ENCODE results near the gene MOB3A.

DNA sequence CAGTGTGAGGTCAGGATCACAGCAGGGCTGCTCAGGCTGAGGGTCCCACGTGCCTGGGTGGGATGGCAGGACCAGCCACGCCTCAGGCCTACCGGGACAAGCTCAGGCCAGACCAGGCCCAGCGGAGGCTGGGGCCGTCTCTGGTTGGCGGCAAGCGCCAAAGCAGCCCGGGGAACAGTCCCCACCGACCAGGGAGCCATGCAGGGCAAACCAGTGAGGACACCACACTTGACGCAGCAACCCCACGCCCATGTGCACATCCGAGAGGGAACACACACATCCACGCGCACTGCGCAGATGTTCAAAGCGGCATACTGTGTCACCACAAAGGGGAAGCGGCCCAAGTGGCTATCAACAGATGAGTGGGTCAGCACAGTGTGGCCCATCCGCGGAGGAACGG, 15.8 kb upstream of the MOB3A start:
- TF ChIP-seq, protein P1, sequence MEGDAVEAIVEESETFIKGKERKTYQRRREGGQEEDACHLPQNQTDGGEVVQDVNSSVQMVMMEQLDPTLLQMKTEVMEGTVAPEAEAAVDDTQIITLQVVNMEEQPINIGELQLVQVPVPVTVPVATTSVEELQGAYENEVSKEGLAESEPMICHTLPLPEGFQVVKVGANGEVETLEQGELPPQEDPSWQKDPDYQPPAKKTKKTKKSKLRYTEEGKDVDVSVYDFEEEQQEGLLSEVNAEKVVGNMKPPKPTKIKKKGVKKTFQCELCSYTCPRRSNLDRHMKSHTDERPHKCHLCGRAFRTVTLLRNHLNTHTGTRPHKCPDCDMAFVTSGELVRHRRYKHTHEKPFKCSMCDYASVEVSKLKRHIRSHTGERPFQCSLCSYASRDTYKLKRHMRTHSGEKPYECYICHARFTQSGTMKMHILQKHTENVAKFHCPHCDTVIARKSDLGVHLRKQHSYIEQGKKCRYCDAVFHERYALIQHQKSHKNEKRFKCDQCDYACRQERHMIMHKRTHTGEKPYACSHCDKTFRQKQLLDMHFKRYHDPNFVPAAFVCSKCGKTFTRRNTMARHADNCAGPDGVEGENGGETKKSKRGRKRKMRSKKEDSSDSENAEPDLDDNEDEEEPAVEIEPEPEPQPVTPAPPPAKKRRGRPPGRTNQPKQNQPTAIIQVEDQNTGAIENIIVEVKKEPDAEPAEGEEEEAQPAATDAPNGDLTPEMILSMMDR (IDR thresholded peaks at IDR 0.05; ENCODE audit: low read depth, low read length, poor library complexity, severe bottlenecking), result no peak
- no peak for TF ChIP-seq EZH2phosphoT487 (IDR thresholded peaks at IDR 0.05; ENCODE audit: borderline replicate concordance, low read length)
